Measurements from ENCODE around the gene ZNF627.

Gene ZNF627

DNA sequence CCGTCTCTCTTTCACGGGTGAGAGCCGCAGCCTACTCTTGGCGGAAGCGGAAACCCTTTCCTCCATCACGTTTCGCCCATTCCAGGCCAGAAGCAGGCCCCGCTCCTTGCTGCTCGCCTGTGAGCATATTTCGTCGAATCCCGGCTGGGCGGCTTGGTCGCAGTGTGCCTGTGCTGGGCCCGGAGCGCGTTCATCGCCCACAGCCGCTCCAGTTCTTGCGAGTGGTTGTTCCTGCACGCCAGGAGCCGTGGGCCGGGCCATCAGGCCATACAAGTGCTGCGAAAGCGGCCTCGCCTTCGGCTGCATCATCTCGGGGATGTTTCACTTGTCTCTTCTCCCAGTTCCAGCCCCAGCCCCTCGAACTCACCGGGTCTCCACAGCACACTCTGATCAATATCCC is 65.0 kb downstream of the ZNF627 start:
- no peaks in the 10 kb centered on the region for H4K20me1 ChIP-seq (ENCODE audit: insufficient read depth, low read length)
- H3K4me3 ChIP-seq (ENCODE audit: low read depth in 1 of 2, low read length in 2 of 2) = no peak overlapping the region
- no peaks in the 10 kb centered on the region for H3K79me2 ChIP-seq (ENCODE audit: insufficient read depth, low read length)
- no peak for DNase-seq
- no peaks in the 10 kb centered on the region for H3K36me3 ChIP-seq (ENCODE audit: insufficient read depth, low read length)
- ATAC-seq (ENCODE audit: insufficient read depth, low read depth) = no peak
- no peak overlapping the region for H3K4me2 ChIP-seq (ENCODE audit: insufficient read depth, low read length)
- no peaks in the 10 kb centered on the region for H3K9me3 ChIP-seq (ENCODE audit: insufficient read depth, low read length, severe bottlenecking)
- no peak for TF ChIP-seq EZH2 (IDR thresholded peaks at IDR 0.05; ENCODE audit: borderline replicate concordance, low read depth, low read length, severe bottlenecking)
- TF ChIP-seq, protein P1, sequence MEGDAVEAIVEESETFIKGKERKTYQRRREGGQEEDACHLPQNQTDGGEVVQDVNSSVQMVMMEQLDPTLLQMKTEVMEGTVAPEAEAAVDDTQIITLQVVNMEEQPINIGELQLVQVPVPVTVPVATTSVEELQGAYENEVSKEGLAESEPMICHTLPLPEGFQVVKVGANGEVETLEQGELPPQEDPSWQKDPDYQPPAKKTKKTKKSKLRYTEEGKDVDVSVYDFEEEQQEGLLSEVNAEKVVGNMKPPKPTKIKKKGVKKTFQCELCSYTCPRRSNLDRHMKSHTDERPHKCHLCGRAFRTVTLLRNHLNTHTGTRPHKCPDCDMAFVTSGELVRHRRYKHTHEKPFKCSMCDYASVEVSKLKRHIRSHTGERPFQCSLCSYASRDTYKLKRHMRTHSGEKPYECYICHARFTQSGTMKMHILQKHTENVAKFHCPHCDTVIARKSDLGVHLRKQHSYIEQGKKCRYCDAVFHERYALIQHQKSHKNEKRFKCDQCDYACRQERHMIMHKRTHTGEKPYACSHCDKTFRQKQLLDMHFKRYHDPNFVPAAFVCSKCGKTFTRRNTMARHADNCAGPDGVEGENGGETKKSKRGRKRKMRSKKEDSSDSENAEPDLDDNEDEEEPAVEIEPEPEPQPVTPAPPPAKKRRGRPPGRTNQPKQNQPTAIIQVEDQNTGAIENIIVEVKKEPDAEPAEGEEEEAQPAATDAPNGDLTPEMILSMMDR (IDR thresholded peaks at IDR 0.05; ENCODE audit: borderline replicate concordance, extremely low read depth, low read length, poor library complexity, severe bottlenecking) = no peak
- no peaks in the 10 kb centered on the region for H3K27me3 ChIP-seq (ENCODE audit: insufficient read depth, low read length, poor library complexity)
- no peak overlapping the region for H3K9ac ChIP-seq (ENCODE audit: low read depth, low read length)
- H3K4me1 ChIP-seq (ENCODE audit: insufficient read depth, low read length) = no peaks in the 10 kb centered on the region
- no peak overlapping the region for H3K27ac ChIP-seq (ENCODE audit: low read length)
- H2AFZ ChIP-seq (ENCODE audit: low read depth, low read length) = no peak overlapping the region

DNA sequence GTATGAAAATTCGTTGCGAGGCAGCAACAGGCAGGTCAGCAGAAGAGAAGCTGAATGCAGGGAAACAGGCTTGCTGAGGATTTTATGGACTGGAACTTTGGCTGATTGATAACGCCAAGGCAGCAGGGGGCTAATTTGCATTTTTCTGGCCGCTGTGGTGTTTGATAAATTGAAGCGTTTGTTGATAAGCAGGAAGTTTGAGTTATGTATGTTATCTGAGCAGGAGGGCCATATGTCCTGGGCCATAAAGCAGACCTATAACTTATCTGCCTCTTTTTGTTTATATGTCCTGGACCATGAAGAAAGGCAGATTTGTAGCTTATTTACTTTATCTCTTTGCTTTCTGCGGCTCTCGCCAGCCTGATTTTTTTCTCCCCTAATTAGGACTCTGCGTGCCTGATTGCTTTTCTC is 65.9 kb downstream of the ZNF627 start:
- DNase-seq (no peak), ATAC-seq (ENCODE audit: insufficient read depth, low read depth) (no peak)
- H3K36me3 ChIP-seq (ENCODE audit: insufficient read depth, low read length) = no peaks in the 10 kb centered on the region
- H3K4me2 ChIP-seq (ENCODE audit: insufficient read depth, low read length) = no peak overlapping the region
- H3K4me3 ChIP-seq (ENCODE audit: low read depth in 1 of 2, low read length in 2 of 2) = no peak overlapping the region
- no peaks in the 10 kb centered on the region for H4K20me1 ChIP-seq (ENCODE audit: insufficient read depth, low read length)
- no peaks in the 10 kb centered on the region for H3K79me2 ChIP-seq (ENCODE audit: insufficient read depth, low read length)
- no peaks in the 10 kb centered on the region for H3K27me3 ChIP-seq (ENCODE audit: insufficient read depth, low read length, poor library complexity)
- TF ChIP-seq, protein P1 (IDR thresholded peaks at IDR 0.05; ENCODE audit: borderline replicate concordance, extremely low read depth, low read length, poor library complexity, severe bottlenecking) = no peak
- TF ChIP-seq EZH2 (IDR thresholded peaks at IDR 0.05; ENCODE audit: borderline replicate concordance, low read depth, low read length, severe bottlenecking) = no peak
- H3K9ac ChIP-seq (ENCODE audit: low read depth, low read length) = no peak overlapping the region
- H3K9me3 ChIP-seq (ENCODE audit: insufficient read depth, low read length, severe bottlenecking) = no peaks in the 10 kb centered on the region
- no peak overlapping the region for H2AFZ ChIP-seq (ENCODE audit: low read depth, low read length)
- no peak overlapping the region for H3K27ac ChIP-seq (ENCODE audit: low read length)
- H3K4me1 ChIP-seq (ENCODE audit: insufficient read depth, low read length) = no peaks in the 10 kb centered on the region

Measured in DND-41 (cell line).